GM18520 (cell line): ENCODE results near the gene CXCL12.

Experiments
- ATAC-seq: cut with Tn5 transposase; IDR thresholded peaks from one replicate; pipeline ENCODE4 v1.9.1; 2021; ENCODE audit not compliant: unreplicated experiment

The CXCL12 gene

DNA sequence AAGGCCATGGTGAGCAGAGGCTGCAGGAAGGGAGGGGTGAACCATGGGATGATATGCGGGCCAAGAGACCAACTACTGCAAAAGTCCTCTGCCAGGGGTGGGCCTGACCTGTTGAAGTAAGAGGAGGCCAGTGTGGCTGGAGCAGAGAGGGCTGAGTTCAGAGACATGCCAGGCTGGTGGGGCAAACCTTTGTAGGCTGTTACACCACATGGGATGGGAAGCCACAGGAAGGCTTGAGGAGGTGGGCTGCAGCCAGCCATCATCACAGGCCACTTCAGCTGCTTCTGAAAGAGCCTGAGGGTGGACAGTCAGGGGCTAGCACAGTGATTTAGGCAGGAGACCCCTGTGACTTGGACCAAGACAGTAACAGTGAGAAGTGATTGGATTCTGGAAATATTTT, 20.3 kb downstream of the CXCL12 start:
- no peak for ATAC-seq

- ATAC-seq: no peak
These were observed 21.2 kb downstream of the CXCL12 start for GRCh38 chr10:44363716-44364115.

DNA sequence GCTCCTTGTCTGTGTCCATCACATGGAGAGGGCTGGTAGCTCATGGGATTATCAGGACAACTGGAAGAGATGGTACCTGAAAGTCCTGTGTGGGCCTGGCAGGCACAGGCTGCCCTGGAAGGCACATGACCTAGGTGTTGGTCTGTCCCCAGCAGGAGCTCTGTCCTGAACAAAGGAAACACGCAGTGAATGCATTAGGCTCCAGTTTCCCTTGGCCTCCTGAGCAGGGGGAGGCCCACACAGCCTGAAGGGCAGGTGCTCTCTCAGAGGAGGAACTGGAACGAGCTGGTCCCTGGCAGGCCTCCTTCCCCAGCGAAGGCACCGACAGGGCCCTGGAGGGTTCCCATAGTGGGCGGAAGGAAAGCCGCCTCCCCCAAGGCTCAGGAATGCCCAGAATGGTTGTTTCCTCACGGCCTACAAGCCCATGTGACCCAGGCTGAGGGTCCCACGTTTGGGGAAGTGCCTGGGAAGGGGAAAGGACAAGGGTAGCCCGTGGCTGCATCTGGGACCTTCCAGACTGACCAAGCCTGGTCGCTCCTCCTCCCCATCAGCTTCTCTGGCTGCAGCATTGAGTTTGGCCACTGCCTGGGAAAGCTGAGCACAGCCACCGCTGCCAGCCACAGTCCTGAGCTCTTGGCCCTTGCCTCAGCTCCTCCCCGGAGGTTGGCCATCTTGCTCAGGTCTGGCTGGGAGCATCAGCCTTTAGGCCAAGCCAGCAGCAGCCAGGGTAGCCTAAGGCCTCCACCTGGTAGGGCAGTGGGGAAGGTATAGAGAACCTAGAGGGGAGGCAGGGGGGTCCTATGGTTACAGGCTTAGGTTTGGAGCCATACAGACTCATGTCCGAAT, 21.8 kb downstream of the CXCL12 start:
- no peak for ATAC-seq

- no peak for ATAC-seq
These were observed 23.8 kb downstream of the CXCL12 start for GRCh38 chr10:44361109-44361508.

DNA sequence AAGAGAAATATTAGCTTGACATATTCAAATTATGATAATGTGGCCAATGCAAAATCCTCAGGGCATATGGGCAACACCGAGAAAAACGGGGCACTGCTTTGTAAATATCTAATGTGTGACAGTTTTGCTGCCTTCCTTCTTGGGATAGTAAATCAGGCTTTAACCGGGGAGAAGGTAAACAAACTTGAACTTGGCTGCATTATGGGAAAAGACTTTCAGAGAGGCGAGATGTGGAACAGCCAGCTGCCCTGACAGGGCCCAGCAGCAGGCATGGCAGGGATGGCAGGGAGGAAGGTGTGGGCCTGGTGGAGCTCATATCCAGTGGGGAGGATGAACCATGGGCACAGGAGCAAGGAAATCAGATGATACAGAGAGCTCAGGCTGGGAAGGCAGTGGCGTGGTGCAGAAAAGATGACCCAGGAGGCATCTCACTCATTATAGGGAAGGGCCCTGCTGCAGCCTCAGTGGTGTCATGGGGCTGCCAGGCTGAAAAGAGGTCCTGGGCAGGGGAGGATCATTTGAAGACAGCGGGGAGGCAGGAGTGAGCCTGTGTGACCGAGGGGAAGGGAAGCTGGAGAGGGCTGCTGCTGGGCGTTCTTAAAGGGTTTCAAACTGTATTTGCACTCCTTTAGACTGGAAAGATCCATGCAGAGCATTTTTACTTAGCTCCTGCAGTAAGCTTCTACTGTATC, 26.7 kb downstream of the CXCL12 start:
- ATAC-seq: no peak

GRCh38 chr10:44357023-44357540, 27.8 kb downstream of the CXCL12 start:
- ATAC-seq: no peak

- no peak for ATAC-seq
These were observed 28.5 kb downstream of the CXCL12 start for GRCh38 chr10:44356139-44357022.

DNA sequence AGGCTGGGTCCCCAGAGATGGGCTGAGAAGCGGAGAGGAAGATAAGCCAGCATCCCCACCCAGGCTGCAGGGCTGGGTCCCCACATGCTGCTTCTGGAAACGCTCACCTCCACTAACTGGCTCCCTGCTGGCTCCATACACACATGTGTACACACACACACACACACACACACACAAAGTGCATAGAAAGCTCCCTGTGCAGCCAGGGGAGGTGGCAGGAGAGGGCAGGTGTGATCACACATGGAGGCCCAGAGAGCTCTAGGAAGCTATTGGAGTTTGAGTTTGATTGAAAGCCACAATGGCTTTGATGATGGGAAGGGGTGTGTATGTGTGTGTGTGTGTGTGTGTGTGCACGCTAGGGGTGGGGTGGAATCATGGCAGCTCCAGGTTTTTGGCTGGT, 29.3 kb downstream of the CXCL12 start:
- ATAC-seq: no peak

GRCh38 chr10:44354771-44355170, 30.1 kb downstream of the CXCL12 start:
- ATAC-seq: no peak

DNA sequence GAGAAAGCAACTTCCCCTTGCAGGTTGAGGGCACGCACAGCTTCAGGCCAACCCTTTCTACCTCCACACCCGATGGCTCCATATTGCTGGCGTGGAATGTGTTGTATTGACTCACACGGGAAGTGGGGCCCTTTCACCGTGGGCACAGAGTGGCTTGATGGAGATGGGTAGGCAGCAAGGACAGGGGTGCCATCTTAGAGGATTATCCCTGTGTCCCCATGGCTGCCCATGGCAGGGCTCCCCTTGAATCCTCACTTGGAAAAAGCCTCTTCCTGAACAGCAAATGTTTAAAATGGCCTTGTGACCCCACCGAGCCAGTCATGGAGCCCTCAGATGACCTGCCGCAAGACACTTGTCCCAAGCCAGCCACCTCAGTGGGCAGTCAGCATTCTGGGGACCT, 31.2 kb downstream of the CXCL12 start:
- no peak for ATAC-seq

DNA sequence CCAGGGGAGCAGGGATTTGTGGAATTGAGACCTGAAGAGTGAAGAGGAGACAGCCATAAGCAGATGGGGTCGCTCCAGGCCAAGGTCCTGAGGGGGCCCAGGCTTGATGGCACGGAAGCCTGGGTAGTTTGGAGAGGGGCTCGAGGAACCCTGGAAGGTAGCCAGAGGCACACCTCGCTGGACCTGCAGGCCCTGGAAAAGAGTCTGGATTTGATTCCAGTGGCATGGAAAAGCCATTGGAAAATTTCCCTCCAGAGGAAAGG, 31.8 kb downstream of the CXCL12 start:
- ATAC-seq: no peak

- no peak for ATAC-seq
These were observed 32.4 kb downstream of the CXCL12 start for GRCh38 chr10:44352316-44353127.

DNA sequence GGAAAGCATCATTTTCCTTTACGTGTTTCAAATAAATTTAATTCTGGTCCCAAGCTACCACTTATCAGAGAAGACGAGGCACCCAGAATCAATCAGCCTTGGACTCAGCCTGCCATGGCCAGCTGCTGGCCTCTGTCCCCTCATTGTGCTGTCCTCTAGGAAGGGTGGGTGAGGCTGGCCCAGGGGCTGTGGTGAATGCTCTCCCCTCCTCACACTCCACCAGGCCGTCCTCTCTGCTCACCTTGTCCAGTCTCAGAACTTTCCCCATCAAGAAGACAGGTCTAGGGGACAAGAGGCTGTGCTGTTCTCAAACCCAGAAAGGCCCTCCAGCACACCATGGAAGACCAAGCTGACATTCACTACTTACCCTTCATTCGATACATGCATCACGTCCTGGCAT, 36.4 kb downstream of the CXCL12 start:
- no peak for ATAC-seq

DNA sequence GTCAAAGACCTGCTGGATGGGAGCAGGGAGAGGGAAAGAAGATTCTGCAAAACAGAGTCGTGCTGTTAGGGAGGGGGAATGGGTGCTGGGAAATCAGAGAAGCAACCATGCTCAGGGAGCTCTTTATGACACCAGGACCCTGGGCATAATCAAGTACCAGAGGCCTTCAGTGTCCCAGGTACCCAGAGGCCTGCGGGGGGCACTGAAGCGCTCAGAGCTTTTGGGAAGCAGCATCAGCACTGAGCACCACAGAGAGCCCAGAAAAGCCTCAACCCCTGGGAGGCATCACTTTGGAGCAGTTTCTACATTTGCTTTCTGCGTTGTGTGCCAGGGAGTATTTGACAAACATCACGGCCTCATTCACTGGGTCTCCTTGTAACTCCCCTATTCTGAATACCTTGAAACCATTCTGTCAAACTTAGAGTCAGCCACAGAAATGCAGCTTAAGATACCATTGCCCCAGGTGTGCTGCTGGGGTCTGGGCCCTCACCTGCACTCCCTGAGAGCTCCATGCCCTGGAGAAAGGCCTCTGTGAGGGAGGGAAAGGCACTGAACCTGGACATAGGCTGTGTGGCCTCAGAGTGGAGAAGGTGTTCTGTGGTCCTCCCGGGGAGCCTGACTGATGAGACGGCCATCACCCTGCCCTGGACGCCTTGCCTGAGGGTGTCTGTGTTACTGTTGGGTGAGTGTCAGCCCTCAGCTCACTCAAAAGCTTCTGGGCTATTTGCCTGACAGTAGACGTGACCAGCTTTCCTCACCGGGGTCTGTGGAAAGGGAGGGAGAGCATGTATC, 37.1 kb downstream of the CXCL12 start:
- no peak for ATAC-seq

GRCh38 chr10:44344727-44345126, 40.2 kb downstream of the CXCL12 start:
- ATAC-seq: no peak

DNA sequence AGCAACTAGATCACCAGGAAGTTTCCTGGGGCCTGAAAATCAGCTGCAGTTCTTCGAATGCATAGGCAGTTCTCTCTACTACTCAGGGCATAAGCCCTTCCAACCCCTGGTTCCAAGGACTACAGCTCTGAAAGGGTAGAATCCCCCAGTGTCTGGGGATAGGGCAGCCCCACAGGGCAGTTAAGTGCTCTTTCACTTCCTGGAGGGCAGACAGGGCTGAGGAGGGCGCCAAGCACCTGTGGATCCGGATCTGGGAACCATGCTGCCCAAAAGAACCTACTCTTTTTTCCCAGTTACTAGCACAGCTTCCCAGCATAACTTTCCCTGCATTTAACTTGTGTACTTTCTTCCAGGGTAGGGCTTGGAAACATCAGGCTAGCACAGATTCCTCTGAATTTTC, 41.1 kb downstream of the CXCL12 start:
- no peak for ATAC-seq

- ATAC-seq: no peak
These were observed 43.0 kb downstream of the CXCL12 start for GRCh38 chr10:44341886-44342285.

- no peak for ATAC-seq
These were observed 44.3 kb downstream of the CXCL12 start for GRCh38 chr10:44340557-44340956.

- ATAC-seq: no peak
These were observed 45.7 kb downstream of the CXCL12 start for GRCh38 chr10:44339218-44339617.

DNA sequence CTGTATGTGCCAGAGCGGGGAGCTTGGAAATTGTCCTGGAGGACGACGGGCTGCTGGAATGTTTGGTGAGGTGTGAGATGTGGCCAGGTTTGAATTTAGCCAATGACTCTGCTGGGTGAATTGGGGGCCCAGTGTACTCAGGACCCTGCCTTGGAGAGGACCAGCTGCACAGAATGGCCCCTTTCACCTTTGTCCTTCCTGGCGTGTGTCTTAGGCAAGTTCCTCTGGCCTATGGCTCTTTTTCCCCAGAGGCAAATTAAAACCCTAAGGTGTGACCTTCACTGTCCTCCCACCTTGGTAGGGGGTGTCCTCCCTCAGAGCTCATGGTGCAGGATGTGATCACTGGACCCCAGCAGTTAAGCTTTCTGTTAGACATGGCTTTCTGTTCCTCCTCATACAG, 47.8 kb downstream of the CXCL12 start:
- no peak for ATAC-seq
